ENCODE measurements around the gene OR6N1.

The OR6N1 gene

DNA sequence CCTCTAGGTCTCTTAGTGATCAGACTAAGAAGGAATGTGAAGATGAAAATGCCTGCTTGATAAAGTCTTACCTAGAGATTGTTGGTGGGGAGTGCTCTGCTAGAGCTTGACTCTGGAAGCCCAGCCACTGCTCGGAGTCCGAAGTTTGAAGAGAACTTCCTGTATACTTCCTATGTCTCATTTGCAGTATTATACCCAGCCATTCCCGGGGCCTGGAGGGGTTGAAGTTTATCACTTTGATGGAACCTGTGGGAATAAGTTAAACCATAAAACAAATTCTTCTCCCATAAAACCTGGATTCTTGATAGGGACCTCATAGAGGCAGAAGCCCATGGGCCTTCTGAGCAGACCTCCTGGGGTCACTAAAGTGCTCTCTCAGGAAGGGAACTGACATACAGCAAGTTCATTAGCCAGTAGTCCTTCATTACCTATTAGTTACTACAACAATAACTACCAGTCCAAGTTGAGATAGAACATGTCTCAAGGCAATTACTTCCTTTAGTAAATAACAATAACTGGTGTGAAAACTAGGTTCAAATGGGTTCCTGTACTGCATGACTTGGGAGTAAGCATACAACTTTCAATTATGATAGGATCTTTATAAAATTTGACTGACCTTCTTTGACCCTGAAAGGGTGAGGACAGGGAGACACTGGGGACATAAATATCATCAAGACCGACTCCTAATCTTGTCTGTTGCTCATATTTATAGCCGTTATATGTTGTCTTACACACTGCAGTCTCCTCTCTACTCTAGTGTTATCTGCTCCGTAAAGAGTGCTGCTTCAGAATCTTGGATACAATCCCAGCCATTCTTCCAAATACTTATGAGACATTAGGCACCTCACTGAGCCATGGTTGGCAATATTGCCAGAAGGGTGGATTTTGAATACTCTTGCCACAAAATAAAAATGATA is at the start of gene OR6N1:
Gene OR6N1, minus strand, starts transcription at position 246 of the 917 bp plus-strand sequence. CDS start 5,513 bp downstream, outside the sequence.
- no peak for DNase-seq

GRCh38 chr1:158821723-158822122 is 49.7 kb upstream of the OR6N1 start:
- no peak for DNase-seq

- no peak for DNase-seq
Observed at GRCh38 chr1:158819461-158820443, 47.8 kb upstream of the OR6N1 start.

DNA sequence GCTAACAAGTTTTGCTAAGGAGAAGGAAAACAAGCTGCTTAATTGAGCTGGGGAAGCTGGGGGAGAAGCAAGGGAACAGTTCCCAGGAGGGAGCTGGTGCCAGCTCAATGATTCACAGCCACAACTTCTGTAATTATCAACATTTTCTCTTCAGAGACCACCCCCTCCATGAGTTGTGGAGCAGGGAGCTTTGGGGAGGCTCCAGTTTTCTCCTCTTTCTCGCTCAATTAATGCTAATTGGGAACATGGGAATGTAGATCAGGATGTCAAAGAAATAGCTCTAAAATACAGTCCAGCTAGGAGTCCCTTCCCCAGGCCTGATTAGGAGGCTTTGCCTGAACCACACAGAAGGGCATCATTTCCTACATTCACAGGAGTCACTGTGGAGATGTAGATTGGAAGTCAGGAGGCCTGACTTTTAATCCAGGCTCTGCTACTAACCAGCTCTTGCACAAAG is 47.0 kb upstream of the OR6N1 start:
- DNase-seq, result no peak

DNA sequence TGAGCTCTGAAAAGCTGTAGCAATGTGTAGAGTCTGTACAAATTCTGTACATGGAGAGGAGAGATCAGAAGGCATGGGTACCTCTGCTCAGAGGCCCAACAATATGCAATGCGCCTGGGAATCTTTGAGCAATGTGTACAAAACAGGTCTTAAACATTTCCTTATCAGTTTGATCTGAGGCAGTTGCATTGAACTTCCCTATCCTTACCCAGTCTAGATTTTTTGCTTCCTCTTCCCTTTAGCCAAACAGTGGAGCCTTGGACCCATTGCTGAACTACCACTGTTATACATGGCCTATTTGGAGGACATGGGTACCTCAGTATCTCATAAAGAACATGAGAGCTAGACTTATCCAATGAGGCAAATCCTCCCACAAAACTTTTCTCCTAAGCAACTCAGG is 46.6 kb upstream of the OR6N1 start:
- DNase-seq, result no peak

DNA sequence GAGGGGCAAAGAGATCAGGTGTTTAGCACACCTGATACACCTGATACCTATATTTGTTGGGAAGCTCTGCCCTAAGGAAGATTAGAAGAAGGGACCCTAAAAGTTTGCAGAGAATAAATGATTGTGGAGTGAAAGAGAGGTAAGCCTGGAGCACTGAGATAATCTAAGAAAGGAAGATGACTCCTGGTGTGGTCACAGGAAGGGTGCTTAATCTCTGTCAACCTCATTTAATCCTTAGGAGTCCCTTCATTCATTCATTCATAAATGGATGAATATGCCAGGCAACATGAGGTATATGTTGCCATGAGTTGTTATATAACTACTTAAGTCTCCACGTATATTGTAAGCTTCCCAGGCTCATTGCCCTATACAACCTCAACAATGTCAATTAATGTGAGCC is 43.0 kb upstream of the OR6N1 start:
- DNase-seq, result no peak

GRCh38 chr1:158813164-158813563 is 41.2 kb upstream of the OR6N1 start:
- no peak for DNase-seq

- DNase-seq, result no peak
Observed at GRCh38 chr1:158812336-158812735, 40.3 kb upstream of the OR6N1 start.

GRCh38 chr1:158810311-158810710 is 38.3 kb upstream of the OR6N1 start:
- no peak for DNase-seq

DNA sequence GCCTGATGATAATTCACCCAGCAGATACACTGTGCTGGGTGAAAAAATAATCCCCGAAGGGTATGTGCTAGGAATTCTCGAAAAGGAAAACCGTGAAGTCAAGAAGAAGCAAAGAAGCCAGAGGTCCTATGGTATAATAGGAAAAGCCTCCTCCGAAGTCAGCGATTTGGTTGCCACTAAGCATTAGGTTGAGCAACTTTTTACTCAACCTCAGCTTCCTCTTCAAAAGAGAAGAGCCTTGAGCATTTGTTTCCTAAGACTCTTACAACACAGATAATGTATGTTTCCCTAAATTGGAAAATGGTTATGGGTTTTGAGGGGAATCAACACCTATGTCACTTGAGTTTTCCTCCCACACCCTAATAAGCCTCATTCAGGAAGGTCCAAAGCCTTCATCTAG is 37.9 kb upstream of the OR6N1 start:
- no peak for DNase-seq

- no peak for DNase-seq
Observed at GRCh38 chr1:158809256-158809655, 37.3 kb upstream of the OR6N1 start.

GRCh38 chr1:158806916-158807536 is 35.0 kb upstream of the OR6N1 start:
- DNase-seq, result no peak

GRCh38 chr1:158803678-158804077 is 31.7 kb upstream of the OR6N1 start:
- no peak for DNase-seq

- no peak for DNase-seq
Observed at GRCh38 chr1:158801396-158801795, 29.4 kb upstream of the OR6N1 start.

- DNase-seq, result no peak
Observed at GRCh38 chr1:158800526-158800925, 28.5 kb upstream of the OR6N1 start.

GRCh38 chr1:158799689-158800088 is 27.7 kb upstream of the OR6N1 start:
- DNase-seq, result no peak

GRCh38 chr1:158798531-158798930 is 26.5 kb upstream of the OR6N1 start:
- no peak for DNase-seq

GRCh38 chr1:158794247-158794646 is 22.3 kb upstream of the OR6N1 start:
- DNase-seq, result no peak

- DNase-seq, result no peak
Observed at GRCh38 chr1:158793604-158794003, 21.6 kb upstream of the OR6N1 start.

GRCh38 chr1:158781104-158781503 is 9.1 kb upstream of the OR6N1 start, which contains the start of gene OR6N2:
TSS of gene OR6N2 (minus strand) at chr1:158781204. CDS start at chr1:158777635, 3,569 bp downstream.
- DNase-seq, result no peak

GRCh38 chr1:158754420-158754819 is 17.6 kb downstream of the OR6N1 start, which contains the start of gene OR6K6:
TSS of gene OR6K6 (plus strand) at chr1:158754720. CDS start at chr1:158754888, 168 bp downstream.
- no peak for DNase-seq

DNA sequence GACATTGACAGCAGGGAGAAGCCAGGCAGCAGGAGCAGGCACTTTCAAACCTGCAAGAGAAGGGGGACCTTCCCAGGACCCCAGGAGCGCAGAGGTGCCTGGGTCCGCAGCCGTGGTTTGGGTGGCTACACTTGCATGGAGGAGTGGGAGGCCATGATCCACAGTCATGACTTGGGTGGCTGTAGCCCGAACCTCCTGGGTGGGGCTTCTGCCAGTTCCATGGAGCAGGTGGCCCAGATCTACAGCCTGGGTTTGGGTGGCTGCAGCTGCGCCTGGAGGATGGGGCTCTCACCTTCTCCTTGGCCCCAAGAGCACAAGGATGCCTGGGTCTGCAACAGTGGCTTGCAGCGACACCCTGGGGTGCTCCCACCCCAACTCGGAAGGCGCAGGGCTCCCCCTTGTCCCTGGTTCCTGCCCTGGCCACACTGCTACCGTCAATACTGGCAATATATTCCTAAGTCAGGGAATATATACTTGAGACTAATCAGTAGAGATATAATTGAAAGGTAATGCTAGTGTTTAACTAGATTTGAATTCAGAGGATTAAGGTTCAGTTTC is 19.8 kb downstream of the OR6N1 start:
- DNase-seq, result no peak
